HepG2 (cell line): ENCODE data around the gene VWA1. TPM values are rescaled to one million over a fixed set of nuclear protein-coding genes. Genes with fewer than 3 reads are reported as not detected.

ENCODE experiments used
- ASH2L ChIP-seq: fragments of 300-600, 200-600 bp; sonication (generic); IDR thresholded peaks from 2 replicates; pipeline ENCODE4 v1.7.0; 2017; ENCODE audit warnings: low read depth, mild to moderate bottlenecking, moderate library complexity, mixed read lengths, low read length; ENCODE audit not compliant: insufficient read length
- ATAD3A ChIP-seq: sonication (generic); formaldehyde crosslinking; IDR thresholded peaks from 2 replicates; pipeline ENCODE4 v1.4.0; 2020; ENCODE audit warnings: missing genetic modification reagents
- ATF7 ChIP-seq, 2 experiments: fragments of 450-650 bp in 1 of 2; sonication (generic) in 1 of 2; formaldehyde crosslinking in 1 of 2; IDR thresholded peaks; 2 replicates each; pipeline versions ENCODE4 v1.4.0 to v1.6.1; 2016 to 2020; ENCODE audit warnings: antibody characterized with exemption in 1 of 2, mild to moderate bottlenecking in 1 of 2, missing genetic modification reagents in 1 of 2
- CBFB ChIP-seq: sonication (generic); formaldehyde crosslinking; IDR thresholded peaks from 2 replicates; pipeline ENCODE4 v1.4.0; 2020; ENCODE audit warnings: missing genetic modification reagents
- CEBPG ChIP-seq: IDR thresholded peaks from 2 replicates; pipeline ENCODE4 v1.6.1; 2016
- CHD4 ChIP-seq: fragments of 200-600 bp; sonication (generic); IDR thresholded peaks from 2 replicates; pipeline ENCODE4 v1.7.0; 2017; ENCODE audit warnings: mild to moderate bottlenecking, low read length, borderline replicate concordance
- FOXO1 ChIP-seq: sonication (generic); formaldehyde crosslinking; IDR thresholded peaks from 2 replicates; pipeline ENCODE4 v1.4.0; 2020; ENCODE audit warnings: missing genetic modification reagents
- HIVEP1 ChIP-seq: sonication (generic); formaldehyde crosslinking; IDR thresholded peaks from 2 replicates; pipeline ENCODE4 v1.4.0; 2020; ENCODE audit warnings: mild to moderate bottlenecking, missing genetic modification reagents
- HMG20B ChIP-seq: conservative IDR thresholded peaks from 2 replicates; pipeline ENCODE4 v1.6.1; 2016; ENCODE audit warnings: missing genetic modification reagents, missing compliant biosample characterization
- HNRNPK ChIP-seq: fragments of 200-400 bp; formaldehyde crosslinking; IDR thresholded peaks from 2 replicates; pipeline ENCODE4 v1.6.1; 2018; ENCODE audit warnings: low read length, low read depth, moderate library complexity, mild to moderate bottlenecking; ENCODE audit not compliant: poor library complexity, severe bottlenecking
- MAZ ChIP-seq, 2 experiments: sonication (generic) in 1 of 2; formaldehyde crosslinking in 1 of 2; IDR thresholded peaks; 2 replicates each; pipeline versions ENCODE4 v1.5.0 to v1.6.1; 2012 to 2020; ENCODE audit warnings: low read depth in 2 of 2, mild to moderate bottlenecking in 2 of 2, borderline replicate concordance in 1 of 2, improper control_type of control experiment in 1 of 2, low read length in 1 of 2, missing genetic modification reagents in 1 of 2, moderate library complexity in 1 of 2
- MBD4 ChIP-seq: IDR thresholded peaks from 2 replicates; pipeline ENCODE4 v1.6.1; 2012; ENCODE audit warnings: low read length, inconsistent platforms, borderline replicate concordance
- MYPOP ChIP-seq: sonication (generic); formaldehyde crosslinking; IDR thresholded peaks from 2 replicates; pipeline ENCODE4 v1.8.1; 2023; ENCODE audit warnings: mild to moderate bottlenecking, moderate library complexity, missing genetic modification reagents
- NFE2L1 ChIP-seq: sonication (generic); formaldehyde crosslinking; IDR thresholded peaks from 2 replicates; pipeline ENCODE4 v1.4.0; 2020; ENCODE audit warnings: missing genetic modification reagents, mild to moderate bottlenecking, borderline replicate concordance
- PHF5A ChIP-seq: IDR thresholded peaks from one replicate; pipeline ENCODE4 v1.6.1; 2018; ENCODE audit warnings: low read depth, missing genetic modification reagents; ENCODE audit not compliant: unreplicated experiment
- PRMT3 ChIP-seq: sonication (generic); formaldehyde crosslinking; IDR thresholded peaks from 2 replicates; pipeline ENCODE4 v1.8.1; 2022; ENCODE audit warnings: low read depth, mild to moderate bottlenecking, moderate library complexity, missing genetic modification reagents, borderline replicate concordance
- YEATS4 ChIP-seq: sonication (generic); formaldehyde crosslinking; IDR thresholded peaks from 2 replicates; pipeline ENCODE4 v1.4.0; 2020; ENCODE audit warnings: missing genetic modification reagents, borderline replicate concordance
- ZNF124 ChIP-seq: sonication (generic); formaldehyde crosslinking; IDR thresholded peaks from 2 replicates; pipeline ENCODE4 v1.4.0; 2020; ENCODE audit warnings: missing genetic modification reagents
- ZNF329 ChIP-seq: sonication (generic); formaldehyde crosslinking; IDR thresholded peaks from 2 replicates; pipeline ENCODE4 v1.9.0; 2021; ENCODE audit warnings: low read depth, mild to moderate bottlenecking, missing genetic modification reagents
- ZNF563 ChIP-seq: sonication (generic); formaldehyde crosslinking; IDR thresholded peaks from 2 replicates; pipeline ENCODE4 v1.8.0; 2022; ENCODE audit warnings: mild to moderate bottlenecking, moderate library complexity, missing genetic modification reagents
- ZNF572 ChIP-seq: sonication (generic); formaldehyde crosslinking; IDR thresholded peaks from 2 replicates; pipeline ENCODE4 v1.5.1; 2020; ENCODE audit warnings: mild to moderate bottlenecking, missing genetic modification reagents
- ZNF775 ChIP-seq: sonication (generic); formaldehyde crosslinking; IDR thresholded peaks from 2 replicates; pipeline ENCODE4 v1.4.0; 2020; ENCODE audit warnings: missing genetic modification reagents, mild to moderate bottlenecking, moderate library complexity, borderline replicate concordance
- ZNF776 ChIP-seq: sonication (generic); formaldehyde crosslinking; IDR thresholded peaks from 2 replicates; pipeline ENCODE4 v1.4.0; 2020; ENCODE audit warnings: mild to moderate bottlenecking, missing genetic modification reagents
- ZSCAN29 ChIP-seq: sonication (generic); formaldehyde crosslinking; conservative IDR thresholded peaks from 2 replicates; pipeline ENCODE4 v1.4.0; 2020; ENCODE audit warnings: mild to moderate bottlenecking, missing genetic modification reagents
- polyA plus RNA-seq, 8 experiments: library from polyadenylated mRNA; depleted of rRNA in 3 of 8; stranded (reverse) in 7 of 8; unstranded in 1 of 8; fragments of >200 nt; fragmentation: Illumina TruSeq in 4 of 8; extraction: Trizol in 4 of 8; gene quantifications; 2 replicates each; pipeline versions ENCODE4 v1.2.1 to v1.2.3, GENCODE V29; 2011 to 2016; ENCODE audit warnings: low read depth in 4 of 8, missing spikeins in 1 of 8, mixed read lengths in 1 of 8; ENCODE audit not compliant: insufficient read depth in 1 of 8
- total RNA-seq, 5 experiments: library from RNA; depleted of rRNA; stranded (reverse); fragments of >200 nt; fragmentation: Illumina TruSeq; extraction: Trizol; gene quantifications; 2 replicates each; pipeline ENCODE4 v1.2.3, GENCODE V29; 2016; ENCODE audit warnings: low read depth in 1 of 5
- TF ChIP-seq, protein P1 (sequence below): sonication (generic); formaldehyde crosslinking; IDR thresholded peaks from 2 replicates; pipeline ENCODE4 v1.4.0; 2020; ENCODE audit warnings: low read depth, mild to moderate bottlenecking, missing genetic modification reagents
- TF ChIP-seq, protein P2 (sequence below): fragments of 450-650 bp; IDR thresholded peaks from 2 replicates; pipeline ENCODE4 v1.6.1; 2017; ENCODE audit warnings: mild to moderate bottlenecking

Gene VWA1
- total and polyA plus RNA-seq, 2 of the 13 experiments (the other 11 are each of a cell fraction or from before 2014, with no cell fraction given), result 40.9 to 57.5 TPM

DNA sequence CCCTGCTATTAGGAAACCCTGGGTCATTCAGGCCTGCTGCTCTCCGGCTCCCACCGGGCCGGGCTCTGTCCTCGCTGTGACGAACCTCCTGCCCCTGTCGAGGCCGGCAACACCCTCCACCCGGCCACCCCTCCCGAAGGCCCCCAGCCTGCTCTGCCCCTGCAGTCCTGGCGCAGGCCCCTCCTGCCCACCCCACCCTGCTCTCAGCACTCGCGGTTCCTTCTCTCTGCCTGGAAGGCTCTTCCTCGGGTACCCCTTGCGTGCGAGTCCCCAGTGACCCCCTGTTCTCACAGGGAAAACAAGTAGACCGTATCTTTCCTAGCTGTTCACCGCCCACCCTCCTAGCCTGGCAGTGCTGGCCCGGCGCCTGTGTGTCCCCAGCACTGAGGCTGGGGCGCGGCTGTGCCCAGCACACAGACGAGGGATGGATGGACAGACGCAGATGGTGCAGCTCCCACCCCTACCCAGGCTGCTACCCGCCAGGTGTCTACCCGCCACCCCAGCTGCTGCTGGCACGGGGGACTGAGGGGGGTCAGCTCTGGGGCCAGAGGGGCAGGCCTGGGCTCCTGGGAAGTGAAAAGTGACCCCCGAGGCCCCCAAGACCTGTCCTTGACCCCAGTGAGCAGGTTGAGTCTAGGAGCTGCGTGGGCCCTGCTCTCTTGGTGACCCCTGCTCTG, 3.1 kb upstream of the VWA1 start (continued):
- TF ChIP-seq ATF7 (IDR thresholded peaks at IDR 0.05) (no peak), ATF7 (CRISPR knock-in tag; IDR thresholded peaks at IDR 0.05) (no peak), YEATS4 (CRISPR knock-in tag) (no peak; the same call in 1 of the 2 replicates), NFE2L1 (CRISPR knock-in tag) (no peak), ZNF776 (CRISPR knock-in tag) (no peak), ATAD3A (CRISPR knock-in tag) (no peak), HIVEP1 (no peak), MBD4 (no peak), ZNF775 (no peak), PRMT3 (CRISPR knock-in tag) (no peak), HNRNPK (peak; percentile 39), CBFB (CRISPR knock-in tag) (no peak), ZNF572 (CRISPR knock-in tag) (no peak), MYPOP (0 out of 2 replicates have a peak, but pooled peaks have one; percentile 2), FOXO1 (CRISPR knock-in tag) (no peak), HMG20B (0 out of 2 replicates have a peak, but pooled peaks have one; percentile 5), ZSCAN29 (CRISPR knock-in tag) (no peak), CHD4 (no peak), ASH2L (no peak), ZNF329 (CRISPR knock-in tag) (no peak), CEBPG (CRISPR knock-in tag) (no peak), PHF5A (CRISPR knock-in tag) (no peak), MAZ (IDR thresholded peaks at IDR 0.05; ENCODE audit: borderline replicate concordance, low read depth, low read length) (no peak), MAZ (CRISPR knock-in tag; IDR thresholded peaks at IDR 0.05; ENCODE audit: low read depth) (0 out of 2 replicates have a peak, but pooled peaks have one; percentile 12), ZNF563 (CRISPR knock-in tag) (no peak), ZNF124 (no peak)
- TF ChIP-seq, protein P1, sequence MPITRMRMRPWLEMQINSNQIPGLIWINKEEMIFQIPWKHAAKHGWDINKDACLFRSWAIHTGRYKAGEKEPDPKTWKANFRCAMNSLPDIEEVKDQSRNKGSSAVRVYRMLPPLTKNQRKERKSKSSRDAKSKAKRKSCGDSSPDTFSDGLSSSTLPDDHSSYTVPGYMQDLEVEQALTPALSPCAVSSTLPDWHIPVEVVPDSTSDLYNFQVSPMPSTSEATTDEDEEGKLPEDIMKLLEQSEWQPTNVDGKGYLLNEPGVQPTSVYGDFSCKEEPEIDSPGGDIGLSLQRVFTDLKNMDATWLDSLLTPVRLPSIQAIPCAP (CRISPR knock-in tag), result no peak
- TF ChIP-seq, protein P2, sequence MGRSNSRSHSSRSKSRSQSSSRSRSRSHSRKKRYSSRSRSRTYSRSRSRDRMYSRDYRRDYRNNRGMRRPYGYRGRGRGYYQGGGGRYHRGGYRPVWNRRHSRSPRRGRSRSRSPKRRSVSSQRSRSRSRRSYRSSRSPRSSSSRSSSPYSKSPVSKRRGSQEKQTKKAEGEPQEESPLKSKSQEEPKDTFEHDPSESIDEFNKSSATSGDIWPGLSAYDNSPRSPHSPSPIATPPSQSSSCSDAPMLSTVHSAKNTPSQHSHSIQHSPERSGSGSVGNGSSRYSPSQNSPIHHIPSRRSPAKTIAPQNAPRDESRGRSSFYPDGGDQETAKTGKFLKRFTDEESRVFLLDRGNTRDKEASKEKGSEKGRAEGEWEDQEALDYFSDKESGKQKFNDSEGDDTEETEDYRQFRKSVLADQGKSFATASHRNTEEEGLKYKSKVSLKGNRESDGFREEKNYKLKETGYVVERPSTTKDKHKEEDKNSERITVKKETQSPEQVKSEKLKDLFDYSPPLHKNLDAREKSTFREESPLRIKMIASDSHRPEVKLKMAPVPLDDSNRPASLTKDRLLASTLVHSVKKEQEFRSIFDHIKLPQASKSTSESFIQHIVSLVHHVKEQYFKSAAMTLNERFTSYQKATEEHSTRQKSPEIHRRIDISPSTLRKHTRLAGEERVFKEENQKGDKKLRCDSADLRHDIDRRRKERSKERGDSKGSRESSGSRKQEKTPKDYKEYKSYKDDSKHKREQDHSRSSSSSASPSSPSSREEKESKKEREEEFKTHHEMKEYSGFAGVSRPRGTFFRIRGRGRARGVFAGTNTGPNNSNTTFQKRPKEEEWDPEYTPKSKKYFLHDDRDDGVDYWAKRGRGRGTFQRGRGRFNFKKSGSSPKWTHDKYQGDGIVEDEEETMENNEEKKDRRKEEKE, result no peak
